T1000 (cell line): ENCODE data around the gene RMND1.
"Not testable (repeated sequence)": the region's sequence is repeated elsewhere in the genome, so short reads cannot be mapped to it uniquely, and the experiment has no call there.

Experiments used
- DNase-seq: peaks from one replicate; lab custom pipeline; 2025; ENCODE audit warnings: mixed read lengths; lab: John Stamatoyannopoulos, UW

The RMND1 gene

DNA sequence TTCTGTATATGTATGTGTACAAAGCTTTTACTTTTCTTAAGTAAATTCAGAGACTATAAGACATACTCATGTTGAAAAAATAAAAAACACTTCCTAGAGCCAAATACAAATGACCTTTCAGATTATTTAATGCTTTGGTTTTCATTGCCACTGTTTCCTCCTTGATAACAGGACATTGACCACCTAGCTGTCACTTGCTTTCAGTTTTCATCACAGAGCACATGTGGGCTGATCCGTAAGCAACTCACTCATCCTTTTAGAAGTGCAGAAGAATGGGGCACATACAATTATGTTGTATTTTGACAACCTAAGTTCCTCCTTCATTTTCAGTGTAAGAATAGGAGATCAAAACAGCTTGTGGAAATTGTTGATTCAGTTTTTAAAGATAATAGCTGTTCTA is 66.7 kb downstream of the RMND1 start:
- no peak for DNase-seq

DNA sequence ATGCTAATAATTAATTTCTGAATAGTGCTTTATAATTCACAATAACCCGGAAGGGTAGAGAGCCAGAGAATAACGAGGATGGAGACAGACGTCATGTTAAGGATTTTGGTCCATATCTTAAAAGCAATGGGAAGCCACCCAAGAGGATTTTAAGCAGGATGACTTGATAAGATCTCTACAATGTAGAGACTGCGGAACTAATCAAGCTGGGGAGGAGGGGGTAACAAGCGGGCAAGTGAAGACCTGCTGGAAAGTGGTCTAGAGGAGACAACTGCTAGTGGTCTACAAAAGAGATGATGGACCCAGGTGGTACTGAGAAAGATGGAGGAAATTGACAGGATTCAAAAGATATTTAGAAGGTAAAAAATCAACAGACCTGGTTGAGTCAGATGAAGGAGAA is 67.8 kb downstream of the RMND1 start:
- no peak for DNase-seq

DNA sequence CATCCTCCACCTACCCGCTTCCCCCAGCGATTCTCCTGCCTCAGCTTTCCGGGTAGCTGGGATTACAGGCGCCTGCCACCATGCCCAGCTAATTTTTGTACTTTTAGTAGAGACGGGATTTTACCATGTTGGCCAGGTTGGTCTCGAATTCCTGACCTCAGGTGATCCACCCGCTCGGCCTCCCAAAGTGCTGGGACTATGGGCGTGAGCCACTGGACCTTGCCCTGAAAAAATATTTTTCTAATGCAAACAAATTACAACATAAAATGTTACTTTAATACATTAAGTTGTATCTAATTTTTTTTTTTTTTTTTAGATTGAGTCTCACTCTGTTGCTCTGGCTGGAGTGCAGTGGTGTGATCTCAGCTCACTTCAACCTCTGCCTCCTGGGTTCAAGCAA is 69.3 kb downstream of the RMND1 start:
- not testable (repeated sequence) for DNase-seq

DNA sequence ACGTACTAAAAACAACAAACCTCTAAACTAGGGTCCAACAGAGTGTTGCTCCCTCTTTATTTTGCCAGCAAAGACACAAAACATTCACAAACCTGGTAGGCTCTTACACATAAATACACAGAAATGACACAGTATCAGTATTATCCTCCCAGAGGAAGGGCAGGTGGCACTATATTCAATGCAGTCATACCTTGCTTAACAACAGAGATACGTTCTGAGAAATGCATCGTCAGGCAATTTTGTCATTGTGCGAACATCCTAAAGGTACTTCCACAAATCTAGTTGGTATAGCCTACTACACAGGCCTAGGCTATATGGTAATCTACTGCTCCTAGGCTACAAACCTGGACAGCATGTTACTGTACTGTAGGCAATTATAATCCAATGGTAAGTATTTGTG is 70.2 kb downstream of the RMND1 start:
- DNase-seq: no peak

DNA sequence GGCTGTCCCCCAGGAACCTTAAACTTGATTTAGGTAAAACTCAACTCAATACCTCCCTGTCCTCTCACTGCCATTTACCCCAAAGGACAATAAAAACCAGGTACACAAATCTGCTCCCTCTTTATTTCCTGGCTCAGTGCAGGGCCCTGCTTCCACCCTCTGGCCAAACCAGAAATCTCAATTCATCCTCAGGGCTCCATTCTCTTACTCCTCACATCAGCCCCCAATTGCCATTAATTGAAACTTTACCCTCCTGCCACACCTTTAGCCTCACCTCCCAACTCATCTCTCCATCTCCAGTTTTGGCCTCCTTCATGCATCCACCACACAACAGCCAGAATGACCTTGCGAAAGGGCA is 71.1 kb downstream of the RMND1 start:
- no peak for DNase-seq

DNA sequence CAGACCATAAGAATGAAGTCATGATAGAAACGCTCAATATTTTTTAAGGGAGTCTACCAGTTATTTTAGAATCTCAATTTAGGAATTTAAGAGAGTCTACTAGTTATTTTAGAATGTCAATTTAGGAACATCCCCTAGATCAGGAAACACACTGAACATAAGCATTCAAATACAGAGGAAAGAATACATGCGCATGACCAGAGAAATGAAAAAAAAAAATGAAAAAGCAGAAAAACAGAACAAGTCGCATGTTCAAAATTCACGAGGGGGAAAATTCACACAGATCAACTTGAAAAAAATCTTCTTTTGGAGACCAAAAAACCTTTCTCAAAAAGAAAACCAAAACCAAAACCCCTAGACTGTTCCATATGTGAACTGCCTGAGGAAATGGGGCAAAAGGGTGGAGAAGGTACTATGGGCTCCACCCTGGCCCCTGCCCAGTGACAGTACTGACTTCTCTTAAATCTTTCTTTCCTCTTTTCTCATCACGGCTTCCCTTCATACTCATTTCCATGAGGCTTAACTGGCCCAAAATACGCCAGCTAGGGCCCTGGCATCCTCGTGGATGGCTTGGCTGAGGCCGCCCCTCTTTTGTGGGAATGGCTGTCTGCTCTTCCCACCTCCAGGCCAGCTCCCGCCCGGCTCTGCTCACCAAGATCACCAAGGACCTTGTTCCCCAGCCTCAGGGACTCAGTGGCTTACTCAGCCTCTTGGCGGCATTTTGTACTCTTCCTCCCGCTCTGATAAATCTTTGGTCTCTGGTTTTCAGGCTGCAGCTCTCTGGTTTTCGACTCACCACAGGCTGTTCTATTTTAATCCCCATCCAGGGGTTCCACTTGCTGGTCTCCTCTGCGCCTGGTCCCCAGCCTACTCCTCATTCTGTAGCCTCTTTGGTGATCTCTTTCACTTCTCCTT is 71.7 kb downstream of the RMND1 start:
- no peak for DNase-seq

DNA sequence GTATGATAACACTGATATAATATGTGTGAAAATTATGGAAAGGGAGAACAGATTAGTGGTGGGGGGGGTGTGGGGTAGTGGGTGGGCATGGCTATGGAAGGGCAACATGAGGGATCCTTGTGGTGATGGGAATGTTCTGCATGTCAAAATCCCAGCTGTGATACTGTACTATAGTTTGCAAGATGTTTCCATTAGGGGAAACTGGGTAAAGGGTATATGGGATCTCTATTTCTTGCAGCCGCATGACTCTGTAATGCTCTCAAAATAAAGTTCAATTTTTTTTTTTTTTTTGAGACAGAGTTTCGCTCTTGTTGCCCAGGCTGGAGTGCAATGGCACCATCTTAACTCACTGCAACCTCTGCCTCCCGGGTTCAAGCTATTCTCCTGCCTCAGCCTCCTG is 74.8 kb downstream of the RMND1 start:
- no peak for DNase-seq

DNA sequence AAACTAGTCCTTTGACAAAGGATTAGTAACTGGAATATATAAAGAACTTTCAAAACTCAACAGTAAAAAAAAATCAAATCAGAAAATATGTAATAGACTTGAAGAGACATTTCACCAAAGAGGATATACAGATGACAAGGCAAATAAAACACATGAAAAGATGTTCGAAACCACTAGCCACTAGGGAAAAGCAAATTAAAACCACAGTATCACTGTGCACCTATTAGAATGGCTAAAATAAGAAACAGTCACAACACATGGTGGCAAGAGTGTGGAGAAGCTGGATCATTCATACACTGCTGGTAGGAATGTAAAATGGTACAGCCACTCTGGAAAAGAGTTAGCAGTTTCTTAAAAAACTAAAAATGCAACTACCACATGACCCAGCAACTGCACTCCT is 75.5 kb downstream of the RMND1 start:
- no peak for DNase-seq

DNA sequence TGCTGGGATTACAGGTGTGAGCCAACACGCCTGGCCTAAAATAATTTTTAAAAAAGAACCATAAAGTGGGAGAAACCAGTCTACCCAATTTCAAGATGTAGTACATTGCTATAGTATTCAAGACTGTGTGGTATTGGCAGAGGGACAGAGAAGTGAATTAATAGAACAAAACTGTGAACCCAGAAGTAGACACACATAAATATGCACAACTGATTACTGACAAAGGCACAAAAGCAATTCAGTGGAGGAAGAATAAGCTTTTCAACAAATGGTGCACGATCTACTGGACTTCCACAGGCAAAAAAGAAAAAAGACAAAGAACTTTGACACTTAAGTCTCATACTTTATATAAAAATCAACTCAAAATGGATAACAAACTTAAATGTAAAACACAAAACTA is 76.1 kb downstream of the RMND1 start:
- no peak for DNase-seq

DNA sequence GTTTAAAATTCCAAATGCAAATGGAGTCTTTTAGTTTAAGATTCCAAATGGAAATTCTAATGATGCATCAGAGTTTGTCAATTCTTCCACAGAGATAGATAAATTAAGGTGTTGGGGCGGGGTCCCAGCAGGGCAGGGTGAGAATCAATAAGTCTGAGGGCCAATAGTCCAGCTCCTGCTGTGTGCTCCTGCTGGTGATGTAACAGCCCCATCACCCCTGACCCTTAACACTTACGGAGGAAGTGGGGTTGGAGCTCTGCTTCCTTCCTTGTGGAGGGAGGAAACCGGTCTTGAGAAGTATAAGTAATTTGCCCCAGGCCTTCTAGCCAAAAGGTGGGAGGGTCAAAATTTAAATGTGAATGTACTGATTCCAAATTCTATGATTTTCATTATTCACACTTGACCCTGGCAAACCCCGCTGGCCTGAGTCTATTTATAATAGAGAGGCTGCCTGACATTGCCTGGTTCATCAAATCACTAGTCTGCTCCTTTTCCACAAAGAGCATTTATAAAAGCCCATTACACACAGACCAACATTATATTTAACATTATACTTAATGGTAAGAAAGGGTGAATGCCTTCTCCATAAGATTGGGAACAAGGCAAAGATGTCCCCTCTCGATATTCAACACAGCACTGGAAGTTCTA is 77.8 kb downstream of the RMND1 start:
- no peak for DNase-seq

DNA sequence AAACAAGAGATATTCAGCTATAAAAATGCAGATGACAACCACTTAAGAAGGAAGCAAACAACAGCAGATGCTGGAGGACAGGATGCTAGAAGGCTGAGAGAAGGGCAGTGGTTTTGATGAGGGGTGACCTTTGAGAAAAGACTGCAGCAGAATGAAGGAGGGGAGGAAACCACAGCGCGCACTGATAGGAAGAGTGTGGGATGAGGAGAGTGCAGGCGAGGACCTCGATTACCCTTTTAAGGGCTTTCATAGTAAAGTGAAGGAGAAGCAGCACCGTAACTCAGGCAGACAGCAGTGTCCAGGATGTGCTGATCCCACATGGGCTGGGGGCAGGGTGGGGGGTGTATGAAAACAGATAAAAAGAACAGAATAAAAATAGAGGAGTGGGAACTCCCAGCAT is 79.8 kb downstream of the RMND1 start:
- no peak for DNase-seq

DNA sequence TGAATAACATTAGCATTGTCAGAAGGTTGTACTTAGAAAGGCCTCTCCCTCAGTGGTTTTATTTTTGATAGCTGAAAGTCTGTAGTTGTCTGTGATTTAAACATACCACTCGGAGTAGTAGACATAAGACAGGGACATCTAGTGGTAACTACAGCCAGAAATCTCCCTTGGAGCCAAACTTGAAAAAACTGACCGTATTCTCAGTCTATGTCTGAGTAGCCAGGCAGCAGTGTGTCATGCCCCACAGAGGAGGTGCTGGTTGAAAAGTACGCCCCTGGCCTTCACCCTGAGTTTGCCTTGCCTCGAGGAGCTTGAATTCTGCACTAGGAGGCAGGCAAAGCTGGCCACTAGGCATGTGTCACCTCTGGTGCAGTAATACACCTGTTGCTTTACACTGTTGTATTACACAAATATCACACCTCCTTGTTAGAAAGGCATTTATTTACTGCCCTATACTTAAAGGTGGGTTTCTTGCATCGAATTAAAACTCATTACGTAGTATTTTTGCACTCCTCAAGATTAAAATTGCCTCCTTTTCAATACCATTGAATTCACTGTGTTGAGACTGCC is 81.3 kb downstream of the RMND1 start:
- no peak for DNase-seq

DNA sequence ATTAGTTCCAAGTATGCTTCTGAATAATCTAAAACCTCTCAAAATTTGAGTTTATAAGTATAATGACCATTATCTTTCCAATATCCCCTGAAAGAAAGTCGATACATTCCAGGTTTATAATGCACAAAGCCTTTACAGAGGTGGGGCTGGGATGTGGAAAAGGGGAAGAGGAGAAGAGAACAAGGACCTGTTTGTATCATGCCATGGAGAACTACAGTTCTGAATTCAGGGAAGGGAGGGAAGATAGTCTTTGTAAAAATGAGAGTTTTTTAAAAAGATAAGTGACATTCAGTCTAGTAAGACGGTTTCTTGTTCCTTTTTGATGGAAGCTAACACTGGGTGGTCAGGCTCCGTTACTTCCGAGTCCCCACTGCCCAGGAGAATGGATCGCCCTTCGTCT is 86.7 kb downstream of the RMND1 start:
- no peak for DNase-seq

DNA sequence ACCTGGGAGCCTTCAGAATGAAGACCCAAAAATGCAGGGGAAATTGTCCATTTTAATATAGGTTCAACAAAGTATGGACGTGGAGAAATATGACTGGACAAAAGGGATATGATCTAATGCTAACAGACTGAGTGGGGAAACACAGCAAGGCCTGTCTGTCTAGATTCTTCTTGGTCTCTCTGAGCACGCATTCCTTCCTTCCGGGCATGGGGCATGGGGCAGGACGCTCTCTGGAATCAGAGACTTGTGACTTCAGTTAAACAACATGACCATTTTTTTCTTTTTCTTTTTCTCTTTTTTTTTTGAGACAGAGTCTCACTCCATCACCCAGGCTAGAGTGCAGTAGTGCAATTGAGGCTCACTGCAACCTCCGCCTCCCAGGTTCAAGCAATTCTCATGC is 92.4 kb downstream of the RMND1 start:
- DNase-seq: no peak

DNA sequence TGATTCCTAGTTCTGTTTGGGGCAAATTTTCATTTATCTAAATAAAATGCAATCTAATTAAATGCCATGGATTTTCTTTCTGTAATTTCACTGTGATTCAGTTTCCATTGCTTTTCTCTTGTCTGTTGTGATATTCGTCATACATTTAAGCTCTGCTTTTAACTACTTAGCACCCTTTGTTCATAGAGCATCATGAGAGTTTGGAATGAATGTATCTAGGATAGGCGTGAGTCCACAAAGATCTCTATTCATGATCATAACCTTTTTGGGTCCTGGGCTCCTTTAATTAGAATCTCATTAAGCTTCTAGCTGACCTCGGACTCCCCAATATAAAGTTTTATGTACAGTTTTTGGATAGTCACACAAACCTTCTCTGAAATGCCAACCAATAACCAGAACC is 93.5 kb downstream of the RMND1 start:
- no peak for DNase-seq

DNA sequence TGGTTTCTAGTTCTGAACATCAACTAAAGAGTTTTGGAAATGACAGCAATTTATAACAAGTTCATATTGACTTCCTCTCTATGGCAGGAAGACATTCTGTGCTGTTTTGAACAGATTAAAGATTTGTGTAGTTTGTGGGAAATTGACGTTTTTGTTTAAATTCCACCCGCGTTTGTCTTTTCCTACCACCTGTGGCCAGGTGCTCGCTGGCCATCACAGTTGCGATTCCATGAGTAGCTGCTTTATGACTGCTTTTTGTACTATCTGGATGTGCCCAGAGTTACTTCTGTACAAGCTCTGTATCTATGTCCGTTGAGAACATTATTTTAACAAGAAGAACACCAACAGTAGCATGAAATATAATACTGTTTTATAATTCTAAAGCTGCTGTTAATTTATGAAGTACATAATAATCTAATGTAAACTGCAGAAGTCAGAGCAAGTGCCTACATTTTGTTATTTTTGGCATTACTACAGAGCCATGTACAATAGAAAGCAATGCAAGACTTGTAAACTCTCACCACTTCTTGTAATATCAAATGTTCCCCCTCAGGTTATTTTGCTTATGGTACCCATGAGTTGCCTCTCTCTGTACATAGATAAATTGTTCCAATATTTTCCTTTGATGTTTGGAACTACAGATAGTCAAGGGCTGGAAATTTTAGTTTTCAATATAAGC is 94.0 kb downstream of the RMND1 start:
- DNase-seq: no peak

DNA sequence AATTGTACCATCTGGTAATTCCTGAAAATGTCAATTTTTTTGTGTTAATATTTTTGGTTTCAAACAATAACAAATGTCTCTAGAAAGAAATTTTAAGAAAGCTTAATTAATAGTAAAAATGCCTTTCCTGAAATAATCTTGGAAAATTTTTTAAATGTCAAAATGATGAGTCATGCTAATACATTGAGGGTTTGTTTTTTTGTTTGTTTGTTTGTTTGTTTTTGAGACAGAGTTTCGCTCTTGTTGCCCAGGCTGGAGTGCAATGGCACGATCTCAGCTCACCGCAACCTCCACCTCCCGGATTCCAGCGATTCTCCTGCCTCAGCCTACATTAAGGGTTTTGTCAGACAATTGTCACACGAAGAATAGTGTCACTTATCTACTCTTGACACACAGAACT is 94.9 kb downstream of the RMND1 start:
- DNase-seq: not testable (repeated sequence)
